Measurements from ENCODE around the gene PDZRN3.

- TF ChIP-seq, protein P1, sequence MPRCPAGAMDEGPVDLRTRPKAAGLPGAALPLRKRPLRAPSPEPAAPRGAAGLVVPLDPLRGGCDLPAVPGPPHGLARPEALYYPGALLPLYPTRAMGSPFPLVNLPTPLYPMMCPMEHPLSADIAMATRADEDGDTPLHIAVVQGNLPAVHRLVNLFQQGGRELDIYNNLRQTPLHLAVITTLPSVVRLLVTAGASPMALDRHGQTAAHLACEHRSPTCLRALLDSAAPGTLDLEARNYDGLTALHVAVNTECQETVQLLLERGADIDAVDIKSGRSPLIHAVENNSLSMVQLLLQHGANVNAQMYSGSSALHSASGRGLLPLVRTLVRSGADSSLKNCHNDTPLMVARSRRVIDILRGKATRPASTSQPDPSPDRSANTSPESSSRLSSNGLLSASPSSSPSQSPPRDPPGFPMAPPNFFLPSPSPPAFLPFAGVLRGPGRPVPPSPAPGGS (IDR thresholded peaks at IDR 0.05): no peak
- TF ChIP-seq, protein P2, sequence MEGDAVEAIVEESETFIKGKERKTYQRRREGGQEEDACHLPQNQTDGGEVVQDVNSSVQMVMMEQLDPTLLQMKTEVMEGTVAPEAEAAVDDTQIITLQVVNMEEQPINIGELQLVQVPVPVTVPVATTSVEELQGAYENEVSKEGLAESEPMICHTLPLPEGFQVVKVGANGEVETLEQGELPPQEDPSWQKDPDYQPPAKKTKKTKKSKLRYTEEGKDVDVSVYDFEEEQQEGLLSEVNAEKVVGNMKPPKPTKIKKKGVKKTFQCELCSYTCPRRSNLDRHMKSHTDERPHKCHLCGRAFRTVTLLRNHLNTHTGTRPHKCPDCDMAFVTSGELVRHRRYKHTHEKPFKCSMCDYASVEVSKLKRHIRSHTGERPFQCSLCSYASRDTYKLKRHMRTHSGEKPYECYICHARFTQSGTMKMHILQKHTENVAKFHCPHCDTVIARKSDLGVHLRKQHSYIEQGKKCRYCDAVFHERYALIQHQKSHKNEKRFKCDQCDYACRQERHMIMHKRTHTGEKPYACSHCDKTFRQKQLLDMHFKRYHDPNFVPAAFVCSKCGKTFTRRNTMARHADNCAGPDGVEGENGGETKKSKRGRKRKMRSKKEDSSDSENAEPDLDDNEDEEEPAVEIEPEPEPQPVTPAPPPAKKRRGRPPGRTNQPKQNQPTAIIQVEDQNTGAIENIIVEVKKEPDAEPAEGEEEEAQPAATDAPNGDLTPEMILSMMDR (IDR thresholded peaks at IDR 0.05): no peak
- TF ChIP-seq MAFK (IDR thresholded peaks at IDR 0.05; ENCODE audit: partially characterized antibody) (no peak), POLR2A (IDR thresholded peaks at IDR 0.05; ENCODE audit: low read length) (no peak), MYC (IDR thresholded peaks at IDR 0.05; ENCODE audit: borderline replicate concordance, low read length) (no peak), SMC3 (IDR thresholded peaks at IDR 0.05) (no peak), POLR2AphosphoS2 (conservative IDR thresholded peaks at IDR 0.05; ENCODE audit: low read length) (no peak), ZFP36 (IDR thresholded peaks at IDR 0.05; ENCODE audit: borderline replicate concordance, partially characterized antibody) (no peak), FOSL2 (IDR thresholded peaks at IDR 0.05) (no peak), FOSL2 (CRISPR knock-in tag; IDR thresholded peaks at IDR 0.05) (no peak), RCOR1 (IDR thresholded peaks at IDR 0.05; ENCODE audit: low read depth, low read length) (no peak), MAX (IDR thresholded peaks at IDR 0.05) (no peak), CEBPB (IDR thresholded peaks at IDR 0.05) (no peak), KDM5A (IDR thresholded peaks at IDR 0.05) (no peak)
Observed at GRCh38 chr3:73404435-73404834, 220.3 kb downstream of the PDZRN3 start.
